H9 (cell line): ENCODE data around the gene MBOAT2. TPM values are rescaled to one million over a fixed set of nuclear protein-coding genes. Genes with fewer than 3 reads are reported as not detected.

ENCODE experiments used
- DNase-seq: peaks from one replicate; pipeline ENCODE4 v3.0.0-alpha.2; 2017
- H2AFZ ChIP-seq: one replicate; pipeline ENCODE4 v1.6.1; 2013; ENCODE audit warnings: mild to moderate bottlenecking, low read length, control low read depth, moderate library complexity
- H2AK5ac ChIP-seq: 2 replicates; pipeline ENCODE4 v1.6.1; 2013; ENCODE audit warnings: low read length, control low read depth, mixed read lengths; ENCODE audit not compliant: insufficient read length
- H2BK120ac ChIP-seq: one replicate; pipeline ENCODE4 v1.6.1; 2013; ENCODE audit warnings: low read depth, mild to moderate bottlenecking, low read length, control low read depth, inconsistent platforms; ENCODE audit not compliant: poor library complexity, severe bottlenecking
- H2BK12ac ChIP-seq: 2 replicates; pipeline ENCODE4 v1.6.1; 2013; ENCODE audit warnings: low read length, control low read depth, mixed read lengths, low read depth; ENCODE audit not compliant: insufficient read length
- H2BK15ac ChIP-seq: 2 replicates; pipeline ENCODE4 v1.6.1; 2013; ENCODE audit warnings: low read depth, low read length, control low read depth
- H2BK20ac ChIP-seq: one replicate; pipeline ENCODE4 v1.6.1; 2013; ENCODE audit warnings: low read depth, mild to moderate bottlenecking, low read length, control low read depth, inconsistent platforms; ENCODE audit not compliant: poor library complexity, severe bottlenecking
- H2BK5ac ChIP-seq: 2 replicates; pipeline ENCODE4 v1.6.1; 2013; ENCODE audit warnings: low read length, control low read depth, mixed read lengths; ENCODE audit not compliant: insufficient read length
- H3K14ac ChIP-seq: 2 replicates; pipeline ENCODE4 v1.6.1; 2013; ENCODE audit warnings: low read length, control low read depth; ENCODE audit not compliant: insufficient read depth
- H3K18ac ChIP-seq: 2 replicates; pipeline ENCODE4 v1.6.1; 2013; ENCODE audit warnings: low read depth, mild to moderate bottlenecking, mixed read lengths, low read length, control low read depth; ENCODE audit not compliant: insufficient read length
- H3K23ac ChIP-seq: 2 replicates; pipeline ENCODE4 v1.6.1; 2013; ENCODE audit warnings: low read length, control low read depth, mixed read lengths, low read depth; ENCODE audit not compliant: insufficient read length
- H3K23me2 ChIP-seq: 2 replicates; pipeline ENCODE4 v1.6.1; 2013; ENCODE audit warnings: low read depth, mild to moderate bottlenecking, mixed read lengths, low read length, control low read depth; ENCODE audit not compliant: insufficient read length, poor library complexity, severe bottlenecking
- H3K27ac ChIP-seq: 2 replicates; pipeline ENCODE4 v1.5.1; 2013; ENCODE audit warnings: low read length, control low read depth, mixed read lengths, low read depth; ENCODE audit not compliant: insufficient read length
- H3K27me3 ChIP-seq: 2 replicates; pipeline ENCODE4 v1.6.1; 2013; ENCODE audit warnings: low read length, control low read depth, inconsistent platforms; ENCODE audit not compliant: insufficient read depth
- H3K4ac ChIP-seq: 2 replicates; pipeline ENCODE4 v1.6.1; 2013; ENCODE audit warnings: low read depth, mild to moderate bottlenecking, control low read depth, inconsistent platforms, low read length, moderate library complexity
- H3K4me1 ChIP-seq: 2 replicates; pipeline ENCODE4 v1.6.1; 2013; ENCODE audit warnings: low read length, control low read depth, inconsistent platforms; ENCODE audit not compliant: insufficient read depth
- H3K4me2 ChIP-seq: 2 replicates; pipeline ENCODE4 v1.6.1; 2013; ENCODE audit warnings: low read length, control low read depth, mixed read lengths; ENCODE audit not compliant: insufficient read length, insufficient read depth
- H3K56ac ChIP-seq: 2 replicates; pipeline ENCODE4 v1.6.1; 2013; ENCODE audit warnings: low read depth, mild to moderate bottlenecking, mixed read lengths, low read length, control low read depth; ENCODE audit not compliant: insufficient read length
- H3K79me1 ChIP-seq: 2 replicates; pipeline ENCODE4 v1.6.1; 2013; ENCODE audit warnings: low read depth, mild to moderate bottlenecking, moderate library complexity, low read length, control low read depth, inconsistent platforms; ENCODE audit not compliant: insufficient read depth, poor library complexity, severe bottlenecking
- H3K79me2 ChIP-seq: 2 replicates; pipeline ENCODE4 v1.6.1; 2013; ENCODE audit warnings: low read length, control low read depth, inconsistent platforms; ENCODE audit not compliant: insufficient read depth
- H3K9ac ChIP-seq: 2 replicates; pipeline ENCODE4 v1.6.1; 2013; ENCODE audit warnings: low read length, control low read depth, mixed read lengths; ENCODE audit not compliant: insufficient read length; ENCODE audit errors: extremely low read depth
- H3K9me3 ChIP-seq: one replicate; pipeline ENCODE4 v1.6.1; 2013; ENCODE audit warnings: low read depth, low read length, inconsistent platforms; ENCODE audit not compliant: control insufficient read depth
- H3T11ph ChIP-seq: one replicate; pipeline ENCODE4 v1.6.1; 2013; ENCODE audit warnings: mild to moderate bottlenecking, low read length, control low read depth, inconsistent platforms
- H4K20me1 ChIP-seq: one replicate; pipeline ENCODE4 v1.6.1; 2013; ENCODE audit not compliant: control insufficient read depth, insufficient read length, insufficient read depth
- H4K5ac ChIP-seq: 2 replicates; pipeline ENCODE4 v1.6.1; 2013; ENCODE audit warnings: low read depth, mild to moderate bottlenecking, mixed read lengths, low read length, control low read depth; ENCODE audit not compliant: insufficient read length
- H4K8ac ChIP-seq: replicated peaks from 2 replicates; pipeline ENCODE4 v1.6.1; 2013; ENCODE audit warnings: low read length, control low read depth, mixed read lengths, low read depth; ENCODE audit not compliant: insufficient read length
- H4K91ac ChIP-seq: 2 replicates; pipeline ENCODE4 v1.6.1; 2013; ENCODE audit warnings: low read depth, mild to moderate bottlenecking, moderate library complexity, mixed read lengths, low read length, control low read depth; ENCODE audit not compliant: insufficient read length
- H3K27ac Mint-ChIP-seq, 3 experiments: 2 replicates in 2 of 3; 3 replicates in 1 of 3; pipeline ENCODE4 v1.8.0; 2020 to 2021; ENCODE audit warnings: mixed read lengths in 3 of 3, mild to moderate bottlenecking in 1 of 3, moderate library complexity in 1 of 3
- H3K27me3 Mint-ChIP-seq: 2 replicates; pipeline ENCODE4 v1.8.0; 2021; ENCODE audit warnings: low read depth, mild to moderate bottlenecking, moderate library complexity, mixed read lengths
- H3K36me3 Mint-ChIP-seq, 3 experiments: 2 replicates in 2 of 3; 3 replicates in 1 of 3; pipeline ENCODE4 v1.8.0; 2020 to 2021; ENCODE audit warnings: low read depth in 3 of 3, mixed read lengths in 3 of 3; ENCODE audit not compliant: insufficient read depth in 1 of 3
- H3K4me1 Mint-ChIP-seq, 2 experiments: 2 replicates each; pipeline ENCODE4 v1.8.0; 2020; ENCODE audit warnings: mixed read lengths in 2 of 2
- H3K4me3 Mint-ChIP-seq, 2 experiments: 2 replicates in 1 of 2; 3 replicates in 1 of 2; pipeline ENCODE4 v1.8.0; 2020 to 2021; ENCODE audit warnings: mild to moderate bottlenecking in 2 of 2, mixed read lengths in 2 of 2, moderate library complexity in 1 of 2
- H3K9me3 Mint-ChIP-seq, 2 experiments: 2 replicates in 1 of 2; 3 replicates in 1 of 2; pipeline ENCODE4 v1.8.0; 2020; ENCODE audit warnings: mild to moderate bottlenecking in 2 of 2, mixed read lengths in 2 of 2, moderate library complexity in 1 of 2
- WGBS: extraction: QIAGEN DNeasy Blood & Tissue Kit; methylation state at CpG from one replicate; pipeline ENCODE4 v1.1.7; 2013; ENCODE audit warnings: missing lambda C conversion rate, low lambda C conversion rate, mixed read lengths; ENCODE audit not compliant: insufficient read length; ENCODE audit errors: extremely low coverage; 5-methylcytosine and 5-hydroxymethylcytosine counted together
- total RNA-seq: library from RNA; stranded (reverse); gene quantifications from 2 replicates; pipeline ENCODE4 v1.2.1, GENCODE V29; 2021
- TF ChIP-seq, protein P1 (sequence below): fragments of 200-600 bp; sonication (generic); conservative IDR thresholded peaks from 3 replicates; pipeline ENCODE4 v1.8.0; 2021; ENCODE audit warnings: antibody characterized with exemption, mild to moderate bottlenecking

The MBOAT2 gene
- total RNA-seq, 1 experiment from 2014 or later: 20.2 TPM

DNA sequence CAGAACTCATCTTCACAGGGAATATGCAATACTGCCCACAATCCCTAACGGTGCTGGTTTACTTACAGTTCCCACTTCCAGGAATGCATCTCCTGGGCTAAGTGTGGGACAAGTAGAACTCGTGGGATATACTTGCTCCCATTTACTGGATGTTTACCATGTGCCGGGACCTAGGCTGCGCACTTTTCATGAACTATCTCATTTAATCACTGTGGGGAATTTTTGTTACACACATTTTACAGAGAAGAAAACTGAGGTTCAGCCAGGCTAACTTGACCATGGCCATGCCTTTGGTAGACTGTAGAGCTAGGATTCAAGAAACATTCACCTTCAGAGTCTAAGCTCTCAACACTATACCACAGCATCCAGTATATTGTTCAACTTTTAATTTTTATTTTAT, 24.4 kb upstream of the MBOAT2 start:
- Histone ChIP-seq H3K56ac (no peak overlapping the region), H2BK15ac (no peak overlapping the region), H4K91ac (no peak overlapping the region), H3K4ac (no peak overlapping the region), H2AK5ac (no peak overlapping the region), H3K23me2 (no peaks in the 10 kb centered on the region), H2BK5ac (no peak overlapping the region), H2BK120ac (no peak overlapping the region), H3K18ac (no peak overlapping the region), H4K8ac (no peak overlapping the region), H3K9ac (no peak overlapping the region), H3K23ac (no peak overlapping the region), H2BK20ac (no peak overlapping the region), H3K9me3 (no peaks in the 10 kb centered on the region), H2AFZ (no peak overlapping the region), H3K14ac (no peak overlapping the region), H4K5ac (no peak overlapping the region), H3K79me2 (no peaks in the 10 kb centered on the region), H3K79me1 (no peaks in the 10 kb centered on the region), H3K27ac (no peak overlapping the region), H2BK12ac (no peak overlapping the region), H3K27me3 (no peaks in the 10 kb centered on the region), H4K20me1 (no peaks in the 10 kb centered on the region), H3K4me1 (no peaks in the 10 kb centered on the region), H3T11ph (no peak overlapping the region), H3K4me2 (no peak overlapping the region)
- H3K27ac Mint-ChIP-seq: no peak overlapping the region
- no peak overlapping the region for H3K4me3 Mint-ChIP-seq
- TF ChIP-seq, protein P1, sequence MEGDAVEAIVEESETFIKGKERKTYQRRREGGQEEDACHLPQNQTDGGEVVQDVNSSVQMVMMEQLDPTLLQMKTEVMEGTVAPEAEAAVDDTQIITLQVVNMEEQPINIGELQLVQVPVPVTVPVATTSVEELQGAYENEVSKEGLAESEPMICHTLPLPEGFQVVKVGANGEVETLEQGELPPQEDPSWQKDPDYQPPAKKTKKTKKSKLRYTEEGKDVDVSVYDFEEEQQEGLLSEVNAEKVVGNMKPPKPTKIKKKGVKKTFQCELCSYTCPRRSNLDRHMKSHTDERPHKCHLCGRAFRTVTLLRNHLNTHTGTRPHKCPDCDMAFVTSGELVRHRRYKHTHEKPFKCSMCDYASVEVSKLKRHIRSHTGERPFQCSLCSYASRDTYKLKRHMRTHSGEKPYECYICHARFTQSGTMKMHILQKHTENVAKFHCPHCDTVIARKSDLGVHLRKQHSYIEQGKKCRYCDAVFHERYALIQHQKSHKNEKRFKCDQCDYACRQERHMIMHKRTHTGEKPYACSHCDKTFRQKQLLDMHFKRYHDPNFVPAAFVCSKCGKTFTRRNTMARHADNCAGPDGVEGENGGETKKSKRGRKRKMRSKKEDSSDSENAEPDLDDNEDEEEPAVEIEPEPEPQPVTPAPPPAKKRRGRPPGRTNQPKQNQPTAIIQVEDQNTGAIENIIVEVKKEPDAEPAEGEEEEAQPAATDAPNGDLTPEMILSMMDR: no peak
- H3K36me3 Mint-ChIP-seq: no peaks in the 10 kb centered on the region
- no peaks in the 10 kb centered on the region; the same call in none of the 2 replicates for H3K27me3 Mint-ChIP-seq
- no peaks in the 10 kb centered on the region; a peak in 1 of 5 replicates for H3K9me3 Mint-ChIP-seq
- WGBS: no CpG with 5 or more reads among the region's 4 CpGs
- H3K4me1 Mint-ChIP-seq: peaks cover 3 to 4% of the 10 kb centered on the region in 2 experiments; a peak in 3 of 4 replicates
- no peak for DNase-seq
